GM13977 (cell line): Measurements from ENCODE around the gene GRIN3B.

Experiments used
- DNase-seq: peaks from one replicate; pipeline ENCODE4 v3.0.0; 2012; ENCODE audit warnings: low spot score
- in situ Hi-C: fragments of 300-500 bp; cut with MboI; formaldehyde crosslinking; loops from one replicate; pipeline ENCODE4 v1.12.0; 2022; ENCODE audit warnings: low sequenced_read_pairs, low pct_unique_long_range_greater_than_20kb, mixed read lengths, inconsistent platforms; ENCODE audit not compliant: unreplicated experiment
- TF ChIP-seq, protein P1 (sequence below): IDR thresholded peaks from 2 replicates; pipeline ENCODE4 v1.5.1; 2012; ENCODE audit warnings: mild to moderate bottlenecking, control low read depth; ENCODE audit not compliant: insufficient read depth; ENCODE audit errors: extremely low read depth, missing control alignments

Gene GRIN3B

DNA sequence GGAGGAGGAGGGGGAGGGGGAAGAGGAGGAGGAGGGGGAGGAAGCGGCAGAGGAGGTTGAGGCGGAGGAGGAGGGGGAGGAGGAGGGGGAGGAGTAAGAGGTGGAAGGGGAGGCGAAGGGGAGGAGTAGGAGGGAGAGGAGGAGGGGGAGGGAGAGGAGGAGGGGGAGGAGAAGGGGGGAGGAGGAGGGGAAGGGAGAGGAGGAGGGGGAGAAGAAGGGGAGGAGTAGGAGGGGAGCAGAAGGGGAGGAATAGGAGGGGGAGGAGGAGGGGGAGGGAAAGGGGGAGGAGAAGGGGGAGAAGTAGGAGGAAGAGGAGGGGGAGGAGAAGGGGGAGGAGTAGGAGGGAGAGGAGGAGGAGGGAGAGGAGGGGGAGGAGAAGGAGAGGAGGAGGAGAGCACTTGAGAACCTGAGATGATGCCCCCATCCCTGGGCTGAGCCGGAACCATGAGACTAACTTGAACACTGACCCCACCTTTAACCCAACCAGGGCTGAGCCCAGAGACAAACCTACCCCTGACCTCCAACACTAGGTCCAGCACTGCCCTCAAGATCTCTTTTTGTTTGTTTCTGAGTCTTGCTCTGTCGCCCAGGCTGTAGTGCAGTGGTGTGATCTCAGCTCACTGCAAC, 52.2 kb downstream of the GRIN3B start:
- in situ Hi-C loops, result no loop called here
- DNase-seq, result no peak
- TF ChIP-seq, protein P1, sequence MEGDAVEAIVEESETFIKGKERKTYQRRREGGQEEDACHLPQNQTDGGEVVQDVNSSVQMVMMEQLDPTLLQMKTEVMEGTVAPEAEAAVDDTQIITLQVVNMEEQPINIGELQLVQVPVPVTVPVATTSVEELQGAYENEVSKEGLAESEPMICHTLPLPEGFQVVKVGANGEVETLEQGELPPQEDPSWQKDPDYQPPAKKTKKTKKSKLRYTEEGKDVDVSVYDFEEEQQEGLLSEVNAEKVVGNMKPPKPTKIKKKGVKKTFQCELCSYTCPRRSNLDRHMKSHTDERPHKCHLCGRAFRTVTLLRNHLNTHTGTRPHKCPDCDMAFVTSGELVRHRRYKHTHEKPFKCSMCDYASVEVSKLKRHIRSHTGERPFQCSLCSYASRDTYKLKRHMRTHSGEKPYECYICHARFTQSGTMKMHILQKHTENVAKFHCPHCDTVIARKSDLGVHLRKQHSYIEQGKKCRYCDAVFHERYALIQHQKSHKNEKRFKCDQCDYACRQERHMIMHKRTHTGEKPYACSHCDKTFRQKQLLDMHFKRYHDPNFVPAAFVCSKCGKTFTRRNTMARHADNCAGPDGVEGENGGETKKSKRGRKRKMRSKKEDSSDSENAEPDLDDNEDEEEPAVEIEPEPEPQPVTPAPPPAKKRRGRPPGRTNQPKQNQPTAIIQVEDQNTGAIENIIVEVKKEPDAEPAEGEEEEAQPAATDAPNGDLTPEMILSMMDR, result no peak

DNA sequence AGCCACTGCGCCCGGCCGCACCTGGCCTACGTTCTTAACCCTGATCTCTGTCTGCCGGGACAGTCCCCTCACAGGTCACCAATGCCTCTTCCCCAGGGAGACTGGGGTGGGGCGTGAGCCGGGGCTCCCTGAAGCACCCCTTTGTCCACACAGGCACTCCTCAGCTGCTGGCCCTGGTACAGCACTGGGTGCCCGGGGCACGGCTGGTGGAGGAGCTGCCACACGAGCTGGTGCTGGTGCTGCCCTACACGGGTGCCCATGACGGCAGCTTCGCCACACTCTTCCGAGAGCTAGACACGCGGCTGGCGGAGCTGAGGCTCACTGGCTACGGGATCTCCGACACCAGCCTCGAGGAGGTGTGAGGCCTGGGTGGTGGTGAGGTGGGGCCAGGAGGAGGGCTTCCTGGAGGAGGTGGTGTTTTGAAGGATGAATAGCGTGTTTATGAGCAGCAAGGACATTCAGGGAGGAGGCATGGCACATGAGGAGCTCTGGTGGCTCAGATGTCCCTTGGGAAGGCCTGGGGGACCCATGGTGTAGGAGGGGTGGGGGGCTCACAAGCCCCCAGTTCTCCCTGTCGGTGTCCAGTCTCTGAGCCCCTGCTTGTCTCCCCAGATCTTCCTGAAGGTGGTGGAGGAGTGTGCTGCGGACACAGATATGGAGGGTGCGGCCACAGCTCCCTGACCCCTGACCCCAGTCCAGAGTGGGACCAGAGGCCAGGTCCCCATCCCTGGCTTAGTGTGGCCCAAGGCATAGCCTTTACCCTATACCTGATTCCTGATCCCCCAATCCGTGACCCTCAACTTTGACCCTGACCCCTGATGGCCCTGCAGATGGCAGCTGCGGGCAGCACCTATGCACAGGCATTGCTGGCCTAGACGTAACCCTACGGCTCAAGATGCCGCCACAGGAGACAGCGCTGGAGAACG, 53.2 kb downstream of the GRIN3B start:
- TF ChIP-seq, protein P1, result no peak
- in situ Hi-C loops, result no loop called here

DNA sequence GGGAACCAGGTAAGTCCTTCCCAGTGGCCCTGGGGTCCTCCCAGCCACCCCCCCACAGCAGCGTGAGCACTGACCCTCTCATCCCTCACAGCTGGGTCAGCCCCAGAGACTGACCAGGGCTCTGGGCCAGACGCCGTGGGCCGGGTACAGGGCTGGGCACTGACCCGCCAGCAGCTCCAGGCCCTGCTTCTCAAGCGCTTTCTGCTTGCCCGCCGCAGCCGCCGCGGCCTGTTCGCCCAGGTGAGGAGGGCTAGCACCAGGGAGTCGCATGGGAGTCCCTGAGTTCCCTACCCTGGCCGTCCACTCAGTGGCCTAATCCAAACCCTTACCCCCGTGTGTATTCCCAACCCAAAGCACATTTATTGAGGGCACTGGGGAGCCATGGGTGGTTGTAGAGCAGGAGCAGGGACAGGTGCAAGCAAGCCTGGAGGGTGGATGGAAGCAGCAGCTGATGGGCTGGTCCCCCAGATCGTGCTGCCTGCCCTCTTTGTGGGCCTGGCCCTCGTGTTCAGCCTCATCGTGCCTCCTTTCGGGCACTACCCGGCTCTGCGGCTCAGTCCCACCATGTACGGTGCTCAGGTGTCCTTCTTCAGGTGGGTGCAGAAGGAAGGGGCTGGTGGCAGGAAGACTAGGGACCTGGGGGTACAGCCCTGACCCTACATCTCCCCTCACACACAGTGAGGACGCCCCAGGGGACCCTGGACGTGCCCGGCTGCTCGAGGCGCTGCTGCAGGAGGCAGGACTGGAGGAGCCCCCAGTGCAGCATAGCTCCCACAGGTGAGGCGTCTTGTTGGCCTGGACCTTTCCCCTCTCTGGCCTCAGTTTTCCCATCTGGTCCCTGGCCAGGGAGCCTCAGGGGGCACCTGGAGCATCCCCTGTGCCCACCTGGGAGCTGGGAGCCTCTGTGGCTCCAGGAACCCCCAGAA, 54.1 kb downstream of the GRIN3B start:
- TF ChIP-seq, protein P1, result no peak
- no peak for DNase-seq
- in situ Hi-C loops, result no loop called here

More for the DNA sequence above, 53.2 kb downstream of the GRIN3B start:
- DNase-seq, result no peak

DNA sequence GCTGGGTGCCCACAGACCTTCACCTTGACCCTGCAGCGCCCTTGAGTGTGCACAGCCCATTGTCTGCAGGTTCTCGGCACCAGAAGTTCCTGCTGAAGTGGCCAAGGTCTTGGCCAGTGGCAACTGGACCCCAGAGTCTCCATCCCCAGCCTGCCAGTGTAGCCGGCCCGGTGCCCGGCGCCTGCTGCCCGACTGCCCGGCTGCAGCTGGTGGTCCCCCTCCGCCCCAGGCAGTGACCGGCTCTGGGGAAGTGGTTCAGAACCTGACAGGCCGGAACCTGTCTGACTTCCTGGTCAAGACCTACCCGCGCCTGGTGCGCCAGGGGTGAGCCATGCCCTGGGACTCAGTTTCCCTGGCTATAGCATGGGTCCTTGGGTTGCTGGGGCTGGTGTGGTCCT, 54.8 kb downstream of the GRIN3B start:
- TF ChIP-seq, protein P1, result no peak
- in situ Hi-C loops, result no loop called here
- no peak for DNase-seq

DNA sequence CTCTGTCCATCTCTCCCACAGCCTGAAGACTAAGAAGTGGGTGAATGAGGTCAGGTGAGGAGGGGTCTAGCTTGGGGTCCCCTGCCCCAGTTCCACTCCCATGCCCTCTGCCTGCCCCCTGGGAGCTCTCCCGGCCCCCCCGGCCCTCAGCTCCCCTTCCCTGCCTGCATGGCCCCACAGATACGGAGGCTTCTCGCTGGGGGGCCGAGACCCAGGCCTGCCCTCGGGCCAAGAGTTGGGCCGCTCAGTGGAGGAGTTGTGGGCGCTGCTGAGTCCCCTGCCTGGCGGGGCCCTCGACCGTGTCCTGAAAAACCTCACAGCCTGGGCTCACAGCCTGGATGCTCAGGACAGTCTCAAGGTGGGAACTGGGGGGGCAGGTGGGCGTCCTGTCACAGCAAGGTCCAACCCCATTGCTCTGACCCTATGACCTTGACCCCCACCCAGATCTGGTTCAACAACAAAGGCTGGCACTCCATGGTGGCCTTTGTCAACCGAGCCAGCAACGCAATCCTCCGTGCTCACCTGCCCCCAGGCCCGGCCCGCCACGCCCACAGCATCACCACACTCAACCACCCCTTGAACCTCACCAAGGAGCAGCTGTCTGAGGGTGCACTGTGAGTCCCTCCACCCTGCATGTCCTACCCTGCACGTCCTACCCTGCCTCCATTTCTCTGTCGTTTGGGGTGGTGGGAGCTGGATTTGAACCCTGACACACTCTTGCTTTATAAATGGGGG, 55.8 kb downstream of the GRIN3B start:
- in situ Hi-C loops, result no loop called here
- TF ChIP-seq, protein P1, result no peak
- no peak for DNase-seq
